GM12873 (cell line): ENCODE measurements around the gene AARS2.

ENCODE experiments used
- TF ChIP-seq, protein P1 (sequence below): IDR thresholded peaks from 2 replicates; pipeline ENCODE4 v1.5.1; 2012; ENCODE audit warnings: low read depth, mild to moderate bottlenecking, moderate library complexity, low read length, control low read depth; ENCODE audit not compliant: insufficient read depth; ENCODE audit errors: missing control alignments

AARS2 gene

GRCh38 chr6:44260451-44261297 lies 52.5 kb downstream of the AARS2 start:
- TF ChIP-seq, protein P1, sequence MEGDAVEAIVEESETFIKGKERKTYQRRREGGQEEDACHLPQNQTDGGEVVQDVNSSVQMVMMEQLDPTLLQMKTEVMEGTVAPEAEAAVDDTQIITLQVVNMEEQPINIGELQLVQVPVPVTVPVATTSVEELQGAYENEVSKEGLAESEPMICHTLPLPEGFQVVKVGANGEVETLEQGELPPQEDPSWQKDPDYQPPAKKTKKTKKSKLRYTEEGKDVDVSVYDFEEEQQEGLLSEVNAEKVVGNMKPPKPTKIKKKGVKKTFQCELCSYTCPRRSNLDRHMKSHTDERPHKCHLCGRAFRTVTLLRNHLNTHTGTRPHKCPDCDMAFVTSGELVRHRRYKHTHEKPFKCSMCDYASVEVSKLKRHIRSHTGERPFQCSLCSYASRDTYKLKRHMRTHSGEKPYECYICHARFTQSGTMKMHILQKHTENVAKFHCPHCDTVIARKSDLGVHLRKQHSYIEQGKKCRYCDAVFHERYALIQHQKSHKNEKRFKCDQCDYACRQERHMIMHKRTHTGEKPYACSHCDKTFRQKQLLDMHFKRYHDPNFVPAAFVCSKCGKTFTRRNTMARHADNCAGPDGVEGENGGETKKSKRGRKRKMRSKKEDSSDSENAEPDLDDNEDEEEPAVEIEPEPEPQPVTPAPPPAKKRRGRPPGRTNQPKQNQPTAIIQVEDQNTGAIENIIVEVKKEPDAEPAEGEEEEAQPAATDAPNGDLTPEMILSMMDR = no peak

DNA sequence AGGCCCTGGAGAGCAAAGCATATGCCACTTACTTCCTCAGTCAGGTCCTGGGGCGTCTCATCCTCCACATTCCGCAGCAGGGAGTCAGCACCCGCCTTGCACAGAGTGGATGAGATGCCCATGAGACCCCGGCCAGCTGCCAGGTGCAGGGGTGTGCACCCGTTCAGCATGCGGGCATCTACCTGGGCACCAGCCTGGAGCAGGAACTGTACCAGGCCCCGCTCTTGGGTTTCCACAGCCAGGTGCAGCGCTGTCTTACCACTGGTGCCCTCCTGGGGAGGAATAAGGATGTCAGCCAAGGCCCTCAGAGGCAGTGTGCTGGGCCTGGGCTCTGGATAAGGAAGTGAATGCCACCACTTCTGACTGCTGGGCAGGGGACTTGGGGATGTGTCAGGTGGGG lies 53.1 kb downstream of the AARS2 start:
- TF ChIP-seq, protein P1 = no peak

GRCh38 chr6:44258921-44259320 lies 54.2 kb downstream of the AARS2 start:
- TF ChIP-seq, protein P1 = no peak

DNA sequence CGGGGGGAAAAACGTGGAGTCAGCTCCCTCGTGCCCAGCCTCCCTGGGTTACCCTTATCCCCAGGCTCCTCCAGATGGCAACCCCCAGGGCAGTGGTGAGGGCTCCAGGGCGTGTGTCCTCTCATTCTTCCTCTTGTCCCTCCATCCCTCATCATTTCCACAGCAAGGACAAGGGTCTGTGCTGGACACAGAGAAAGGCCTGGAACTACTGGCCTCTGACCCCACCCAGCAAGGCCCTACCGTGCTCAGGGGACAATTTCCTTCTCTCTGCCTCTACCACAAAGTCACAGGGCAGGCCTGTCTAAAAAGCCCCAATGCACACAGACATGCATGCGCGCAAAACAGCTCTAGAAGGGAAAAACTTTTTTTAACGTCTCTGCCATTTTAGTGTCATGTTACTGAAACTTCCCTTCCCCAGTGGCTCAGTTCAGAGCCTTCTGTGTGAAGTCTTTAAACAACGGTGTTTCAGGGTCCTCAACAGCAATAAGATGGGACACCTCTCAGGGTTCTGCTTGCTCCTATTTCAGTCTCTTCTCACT lies 54.8 kb downstream of the AARS2 start:
- TF ChIP-seq, protein P1 = no peak

DNA sequence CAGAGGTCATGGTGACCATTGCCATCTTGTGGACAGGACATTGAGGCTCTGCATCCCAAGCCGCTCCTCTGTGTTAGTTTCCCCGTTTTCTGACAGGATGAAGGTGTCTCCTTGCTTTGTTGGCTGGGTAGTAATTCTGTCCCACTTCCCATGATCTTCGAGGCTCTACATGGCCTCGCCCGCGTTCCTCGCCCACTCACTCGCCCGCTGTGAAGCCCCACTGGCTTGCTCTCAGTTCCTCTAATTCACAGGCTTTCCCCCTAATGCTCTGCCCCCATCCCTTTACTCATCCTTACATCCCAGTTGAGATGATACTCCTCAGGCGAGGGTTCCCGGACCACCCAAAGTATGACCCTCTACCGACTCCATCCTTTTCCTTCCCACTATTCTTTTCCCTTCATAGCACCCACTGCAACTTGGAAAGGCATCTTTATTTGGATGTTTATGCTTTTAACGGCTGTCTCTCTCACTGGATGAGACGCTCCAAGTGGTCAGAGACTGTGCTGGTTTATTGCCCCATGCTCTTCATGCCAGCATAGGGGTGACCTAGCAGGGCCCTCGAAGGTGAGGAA lies 55.3 kb downstream of the AARS2 start:
- TF ChIP-seq, protein P1 = no peak

- TF ChIP-seq, protein P1 = peak; percentile 66
Observed at GRCh38 chr6:44257025-44257752, 56.0 kb downstream of the AARS2 start, which contains the start of gene SLC35B2. Gene SLC35B2, minus strand, starts transcription at chr6:44257528. Its CDS starts 118 bp downstream, at chr6:44257410.

DNA sequence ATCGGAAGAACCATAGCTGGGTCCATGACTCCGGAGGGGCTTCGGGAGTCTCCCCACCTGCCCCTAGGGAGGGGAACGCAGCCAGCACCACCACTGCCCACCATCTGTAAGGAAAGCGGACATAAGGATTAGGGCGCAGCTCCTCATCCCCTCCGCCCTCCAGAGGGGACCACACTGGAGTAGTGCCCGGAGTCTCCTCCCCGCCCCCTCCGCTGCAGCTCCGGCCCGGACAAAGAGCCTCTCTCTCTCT lies 56.4 kb downstream of the AARS2 start:
- TF ChIP-seq, protein P1 = no peak
